Testis (tissue), 2 donors: ENCODE data around the gene SYNPR.

Experiments
- CTCF ChIP-seq, 3 experiments: fragments of 450-650 bp in 2 of 3; fragments of 200-600 bp in 1 of 3; sonication (generic) in 1 of 3; IDR thresholded peaks; one replicate each; pipeline ENCODE4 v1.5.1; 2016 to 2019; ENCODE audit warnings: antibody characterized with exemption in 3 of 3, mild to moderate bottlenecking in 2 of 3, moderate library complexity in 1 of 3
- POLR2A ChIP-seq: fragments of 450-650 bp; IDR thresholded peaks from one replicate; pipeline ENCODE4 v1.6.1; 2017; ENCODE audit warnings: antibody characterized with exemption, mild to moderate bottlenecking, moderate library complexity

GRCh38 chr3:63609408-63609807 lies 331.3 kb downstream of the SYNPR start:
- TF ChIP-seq CTCF (IDR thresholded peaks at IDR 0.05): no peak
- TF ChIP-seq POLR2A: no peak
